ENCODE measurements around the gene BCS1L. TPM values are rescaled to one million over a fixed set of nuclear protein-coding genes. Genes with fewer than 3 reads are reported as not detected.

Gene BCS1L
- total RNA-seq, 2 donors from 2014 or later: 16.8 to 21.2 TPM

GRCh38 chr2:218710334-218710686 lies 50.8 kb downstream of the BCS1L start:
- H3K27me3 ChIP-seq: no peaks in the 10 kb centered on the region
- H3K27ac ChIP-seq: peak overlapping the region in 1 of 2 donors; percentile 92
- TF ChIP-seq, protein P1, sequence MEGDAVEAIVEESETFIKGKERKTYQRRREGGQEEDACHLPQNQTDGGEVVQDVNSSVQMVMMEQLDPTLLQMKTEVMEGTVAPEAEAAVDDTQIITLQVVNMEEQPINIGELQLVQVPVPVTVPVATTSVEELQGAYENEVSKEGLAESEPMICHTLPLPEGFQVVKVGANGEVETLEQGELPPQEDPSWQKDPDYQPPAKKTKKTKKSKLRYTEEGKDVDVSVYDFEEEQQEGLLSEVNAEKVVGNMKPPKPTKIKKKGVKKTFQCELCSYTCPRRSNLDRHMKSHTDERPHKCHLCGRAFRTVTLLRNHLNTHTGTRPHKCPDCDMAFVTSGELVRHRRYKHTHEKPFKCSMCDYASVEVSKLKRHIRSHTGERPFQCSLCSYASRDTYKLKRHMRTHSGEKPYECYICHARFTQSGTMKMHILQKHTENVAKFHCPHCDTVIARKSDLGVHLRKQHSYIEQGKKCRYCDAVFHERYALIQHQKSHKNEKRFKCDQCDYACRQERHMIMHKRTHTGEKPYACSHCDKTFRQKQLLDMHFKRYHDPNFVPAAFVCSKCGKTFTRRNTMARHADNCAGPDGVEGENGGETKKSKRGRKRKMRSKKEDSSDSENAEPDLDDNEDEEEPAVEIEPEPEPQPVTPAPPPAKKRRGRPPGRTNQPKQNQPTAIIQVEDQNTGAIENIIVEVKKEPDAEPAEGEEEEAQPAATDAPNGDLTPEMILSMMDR (IDR thresholded peaks at IDR 0.05): no peak
- H3K36me3 ChIP-seq: no peaks in the 10 kb centered on the region
- peaks cover 0 to 9% of the 10 kb centered on the region in 2 donors for H3K4me1 ChIP-seq
- peak overlapping the region; percentile 15 to 85 for H3K4me3 ChIP-seq
- no peak for DNase-seq (ENCODE audit: low spot score)
- no peaks in the 10 kb centered on the region for H3K9me3 ChIP-seq

GRCh38 chr2:218710687-218711549 lies 51.4 kb downstream of the BCS1L start, which contains the start of gene TTLL4:
Gene TTLL4, plus strand, starts transcription at chr2:218710835. Its CDS starts 26,842 bp downstream, at chr2:218737677.
- Histone ChIP-seq H3K27me3 (no peaks in the 10 kb centered on the region), H3K36me3 (no peaks in the 10 kb centered on the region), H3K27ac (peak within 1 kb of the TSS; percentile 88 to 92), H3K4me1 (peaks cover 0 to 9% of the 10 kb centered on the region in 2 donors), H3K4me3 (peak within 1 kb of the TSS; percentile 63 to 85), H3K9me3 (no peaks in the 10 kb centered on the region)
- TF ChIP-seq, protein P1 (IDR thresholded peaks at IDR 0.05): peak; percentile 77 to 90
- DNase-seq (ENCODE audit: low spot score): peak; percentile 98

DNA sequence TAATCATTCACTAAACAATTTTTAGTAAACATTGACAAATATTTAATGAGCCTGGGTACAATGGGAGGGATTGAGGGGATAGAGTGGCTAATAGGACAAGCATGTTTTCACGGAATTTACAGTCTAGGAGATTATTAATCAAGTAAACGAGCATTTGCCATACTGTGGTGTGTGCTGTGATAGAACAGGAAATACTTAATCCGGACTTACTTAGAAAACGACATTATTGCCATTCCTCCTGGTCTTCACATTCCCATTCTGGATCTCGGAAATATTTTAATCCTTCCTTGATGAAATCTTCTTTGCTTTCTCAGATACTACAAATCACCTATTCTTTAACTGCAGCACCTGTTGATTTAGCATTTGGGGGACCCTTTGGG lies 52.1 kb downstream of the BCS1L start:
- Histone ChIP-seq H3K27ac (peak overlapping the region; percentile 88 to 92), H3K27me3 (no peaks in the 10 kb centered on the region), H3K36me3 (no peaks in the 10 kb centered on the region), H3K4me1 (peaks cover 0 to 9% of the 10 kb centered on the region in 2 donors), H3K9me3 (no peaks in the 10 kb centered on the region), H3K4me3 (peak overlapping the region; percentile 63 to 85)
- TF ChIP-seq, protein P1 (IDR thresholded peaks at IDR 0.05): no peak
- no peak for DNase-seq (ENCODE audit: low spot score)

Other genes with a start within 250 kb of the BCS1L start
- gene VIL1, start 240.6 kb upstream of the BCS1L start, total RNA-seq: not detected
- 1 to 10 TPM; 5.2 to 5.3 TPM for gene USP37, start 91.3 kb upstream of the BCS1L start, total RNA-seq
- gene CNOT9, start 90.8 kb upstream of the BCS1L start, total RNA-seq: 10 to 100 TPM; 20.3 to 26.2 TPM
- under 1 TPM; 0.51 to 0.70 TPM for gene PLCD4, start 51.8 kb upstream of the BCS1L start, total RNA-seq
- gene ZNF142, start 60 bp upstream of the BCS1L start, total RNA-seq: 10 to 100 TPM; 13.6 to 17.9 TPM
- gene RNF25, start 12.3 kb downstream of the BCS1L start, total RNA-seq: 10 to 100 TPM; 13.9 to 18.2 TPM
- gene STK36, start 12.4 kb downstream of the BCS1L start, total RNA-seq: 1 to 10 TPM; 6.0 to 8.5 TPM
- gene TTLL4, start 51.2 kb downstream of the BCS1L start, total RNA-seq: 1 to 10 TPM; 8.2 to 9.9 TPM
- 10 to 100 TPM; 17.2 to 23.4 TPM for gene CYP27A1, start 122.5 kb downstream of the BCS1L start, total RNA-seq
- gene PRKAG3, start 172.1 kb downstream of the BCS1L start, total RNA-seq: under 1 TPM in 1 of 2 donors, not detected in 1; 0.19 TPM
- 1 to 10 TPM; 1.8 to 2.4 TPM for gene WNT6, start 200.1 kb downstream of the BCS1L start, total RNA-seq
- 1 to 10 TPM in 1 of 2 donors, under 1 TPM in 1; 0.90 to 1.2 TPM for gene WNT10A, start 221.2 kb downstream of the BCS1L start, total RNA-seq

Measured in right atrium auricular region (tissue), 2 donors.